Gastrocnemius medialis (tissue), 4 donors: ENCODE measurements around the gene STS.

Source experiments
- POLR2A ChIP-seq, 2 donors: fragments of 450-650 bp; IDR thresholded peaks; one replicate each; pipeline ENCODE4 v1.6.1; 2017; ENCODE audit warnings: antibody characterized with exemption in 2 of 2, mild to moderate bottlenecking in 2 of 2, moderate library complexity in 2 of 2
- TF ChIP-seq, protein P1 (sequence below), 5 experiments: fragments of 450-650 bp in 3 of 5; fragments of 200-600 bp in 2 of 5; sonication (generic) in 2 of 5; IDR thresholded peaks in 4 of 5; conservative IDR thresholded peaks in 1 of 5; 1 replicate in 4 of 5; 2 replicates in 1 of 5; pipeline ENCODE4 v1.5.1; 2016 to 2019; ENCODE audit warnings: antibody characterized with exemption in 5 of 5, mild to moderate bottlenecking in 3 of 5, moderate library complexity in 3 of 5

DNA sequence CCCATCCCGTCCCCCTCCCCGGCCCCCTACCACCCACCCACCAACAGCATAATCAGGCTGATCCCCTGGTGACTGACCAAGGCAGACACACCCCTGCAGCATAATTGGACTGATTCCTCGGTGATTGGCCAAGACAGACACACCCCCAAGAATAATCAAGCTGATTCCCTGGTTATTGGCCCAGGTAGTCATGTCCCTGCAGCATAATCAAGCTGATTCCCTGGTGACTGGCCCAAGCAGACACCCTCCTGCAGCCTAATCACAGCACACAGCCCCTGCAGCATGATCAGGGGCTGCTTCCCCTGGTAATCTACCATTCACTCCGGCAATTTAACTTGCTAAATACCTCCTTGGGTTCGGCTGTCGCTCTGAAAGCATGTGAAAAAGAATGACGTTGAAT, 47.5 kb upstream of the STS start:
- no peak for TF ChIP-seq POLR2A (IDR thresholded peaks at IDR 0.05)
- TF ChIP-seq, protein P1, sequence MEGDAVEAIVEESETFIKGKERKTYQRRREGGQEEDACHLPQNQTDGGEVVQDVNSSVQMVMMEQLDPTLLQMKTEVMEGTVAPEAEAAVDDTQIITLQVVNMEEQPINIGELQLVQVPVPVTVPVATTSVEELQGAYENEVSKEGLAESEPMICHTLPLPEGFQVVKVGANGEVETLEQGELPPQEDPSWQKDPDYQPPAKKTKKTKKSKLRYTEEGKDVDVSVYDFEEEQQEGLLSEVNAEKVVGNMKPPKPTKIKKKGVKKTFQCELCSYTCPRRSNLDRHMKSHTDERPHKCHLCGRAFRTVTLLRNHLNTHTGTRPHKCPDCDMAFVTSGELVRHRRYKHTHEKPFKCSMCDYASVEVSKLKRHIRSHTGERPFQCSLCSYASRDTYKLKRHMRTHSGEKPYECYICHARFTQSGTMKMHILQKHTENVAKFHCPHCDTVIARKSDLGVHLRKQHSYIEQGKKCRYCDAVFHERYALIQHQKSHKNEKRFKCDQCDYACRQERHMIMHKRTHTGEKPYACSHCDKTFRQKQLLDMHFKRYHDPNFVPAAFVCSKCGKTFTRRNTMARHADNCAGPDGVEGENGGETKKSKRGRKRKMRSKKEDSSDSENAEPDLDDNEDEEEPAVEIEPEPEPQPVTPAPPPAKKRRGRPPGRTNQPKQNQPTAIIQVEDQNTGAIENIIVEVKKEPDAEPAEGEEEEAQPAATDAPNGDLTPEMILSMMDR (IDR thresholded peaks at IDR 0.05 in 4 of 5, conservative IDR thresholded peaks at IDR 0.05 in 1 of 5) = no peak
